Kidney glomerular epithelial cell (primary cell): ENCODE data around the gene ADAMTS3.

Experiments used
- DNase-seq: peaks from one replicate; lab custom pipeline; 2025; lab: John Stamatoyannopoulos, UW

Gene ADAMTS3

DNA sequence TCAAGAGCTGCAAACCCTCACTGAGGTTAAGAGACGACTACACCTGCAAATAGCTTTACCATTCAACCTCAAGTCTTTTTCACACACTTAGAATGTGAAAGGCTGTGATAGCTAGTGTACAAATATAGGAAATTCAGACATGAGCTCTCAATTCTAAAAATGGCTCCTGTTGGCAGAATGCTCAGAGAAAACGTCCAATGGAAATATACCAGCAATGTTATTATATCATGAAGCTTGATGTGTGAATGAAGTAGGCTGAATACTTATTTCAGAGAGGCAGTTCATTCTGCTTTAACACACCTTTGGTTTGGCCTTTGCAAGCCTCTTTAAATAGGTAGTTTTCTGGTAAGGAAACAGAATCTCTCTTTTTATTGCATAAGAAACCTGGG, 227.6 kb downstream of the ADAMTS3 start:
- no peak for DNase-seq

DNA sequence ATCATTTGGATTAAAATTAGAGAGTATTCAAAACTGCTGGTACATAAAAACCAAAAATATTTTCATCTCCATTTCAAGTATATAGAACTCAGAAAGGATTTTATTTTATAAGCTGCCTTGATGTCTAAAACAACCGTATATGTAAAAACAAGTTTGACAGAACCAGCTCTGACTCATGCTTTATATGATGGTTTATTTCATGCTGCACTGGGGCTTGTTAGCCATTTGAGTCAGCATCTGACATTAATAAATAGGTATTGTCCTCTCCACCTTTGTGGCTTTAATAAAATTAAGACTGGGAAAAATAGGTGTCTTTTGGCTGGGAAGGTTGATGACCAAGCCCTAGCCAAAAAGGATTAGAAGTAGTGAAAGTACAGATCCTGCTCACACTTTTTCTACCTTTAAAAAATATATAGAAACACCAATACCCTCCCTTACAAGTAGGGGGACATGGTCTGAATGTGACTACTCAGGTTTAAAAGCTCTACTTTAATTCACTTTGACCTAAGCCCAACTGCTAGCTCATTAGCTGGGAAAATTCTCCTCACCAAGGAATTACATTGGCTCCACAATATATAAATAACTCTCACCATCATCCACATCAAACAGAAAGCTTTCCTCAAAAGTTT, 228.1 kb downstream of the ADAMTS3 start:
- DNase-seq = no peak

DNA sequence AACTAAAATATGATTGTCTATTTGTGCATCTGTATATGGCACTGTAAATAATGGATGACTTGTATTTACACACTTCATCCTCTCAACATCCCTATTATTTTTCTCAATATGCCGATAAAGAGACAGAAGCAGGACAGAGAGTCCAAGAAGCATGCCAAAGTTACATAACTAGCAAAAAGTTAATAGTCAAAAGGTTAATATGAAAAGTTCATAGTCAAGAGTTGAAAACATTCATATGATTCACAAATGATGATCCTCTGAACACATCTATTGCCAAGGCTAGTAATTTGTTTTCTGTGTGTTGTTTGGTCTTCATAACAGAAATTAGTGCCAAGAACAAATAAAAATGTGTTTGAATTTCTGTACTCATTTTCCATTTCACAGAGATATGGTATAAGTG, 231.0 kb downstream of the ADAMTS3 start:
- no peak for DNase-seq

DNA sequence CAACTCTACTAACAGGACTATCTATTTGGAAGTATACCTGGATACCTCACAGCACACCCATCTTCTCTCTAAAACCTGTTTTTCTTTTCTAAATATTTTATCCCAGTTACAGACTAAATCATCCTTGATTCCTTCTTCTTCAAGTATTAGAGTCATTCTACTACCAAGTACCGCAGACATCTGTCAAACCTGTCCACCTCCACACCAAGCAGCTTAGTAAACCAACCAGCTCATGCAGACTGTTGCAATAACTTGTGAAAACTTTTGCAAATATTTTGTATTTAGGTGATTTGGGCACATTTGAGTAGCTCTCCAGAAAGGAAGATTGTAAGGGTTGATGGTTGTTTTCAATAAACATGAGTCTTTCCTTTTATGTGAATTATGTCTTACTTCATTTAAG, 238.6 kb downstream of the ADAMTS3 start:
- no peak for DNase-seq

DNA sequence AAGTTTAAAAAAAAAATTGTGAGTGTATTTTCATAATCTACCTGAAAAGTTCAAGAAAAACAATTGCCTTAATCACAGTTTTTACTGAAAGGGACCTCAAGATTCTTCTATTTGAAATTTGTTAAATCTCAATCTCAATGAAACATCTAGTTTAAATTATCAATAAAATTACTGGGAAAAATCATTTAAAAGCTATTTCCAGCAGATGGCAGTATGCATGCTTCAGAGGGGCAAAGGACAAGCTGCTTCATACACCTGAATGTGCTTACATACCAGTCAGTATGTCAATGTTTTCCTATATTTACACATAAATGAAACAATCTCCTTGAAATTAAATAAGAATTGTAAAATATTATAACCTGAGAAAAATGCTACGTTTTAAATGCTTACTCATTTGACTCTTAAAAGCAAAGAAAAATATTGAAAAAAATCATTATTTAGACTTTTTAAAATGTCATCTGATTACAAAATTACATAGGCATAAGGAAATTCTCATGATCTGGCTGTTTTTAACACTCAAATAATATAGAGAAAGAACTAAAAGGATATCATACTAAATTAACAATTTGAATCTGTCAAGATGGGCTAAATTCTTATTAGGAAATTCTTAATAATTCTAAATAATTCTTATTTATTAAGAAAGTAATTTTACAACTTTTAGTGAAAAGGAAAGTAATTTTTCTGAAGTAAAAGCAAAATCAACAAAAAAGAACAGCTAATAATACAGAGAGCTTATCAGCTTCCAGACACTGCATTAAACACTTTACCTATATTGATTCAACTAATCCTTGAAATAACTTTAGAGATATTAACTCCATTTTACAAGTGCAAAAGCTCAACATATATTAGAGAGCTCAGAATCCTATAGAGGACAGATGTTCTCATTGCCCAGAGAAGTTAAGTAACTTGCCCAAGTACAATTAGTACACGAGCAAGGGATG, 242.1 kb downstream of the ADAMTS3 start:
- DNase-seq = peak; percentile 12

DNA sequence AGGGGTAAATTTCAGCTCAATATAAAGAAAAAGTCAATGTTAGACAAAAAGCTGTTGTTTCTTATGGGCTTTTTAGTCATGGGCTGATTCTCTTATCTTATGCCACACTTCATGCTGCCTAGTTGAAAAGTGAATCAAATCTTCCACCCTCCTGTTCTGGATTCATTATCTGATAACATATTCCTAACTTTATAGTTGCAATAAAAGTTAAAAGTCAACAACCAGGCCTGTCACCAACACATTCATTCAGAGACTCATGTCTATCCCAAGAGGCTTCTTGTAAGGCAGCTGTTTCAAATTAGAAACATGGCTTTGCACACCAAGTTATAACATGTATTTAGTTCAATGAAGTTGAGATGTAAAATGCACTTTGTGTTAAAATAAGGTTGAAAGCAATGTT, 243.8 kb downstream of the ADAMTS3 start:
- DNase-seq = no peak

DNA sequence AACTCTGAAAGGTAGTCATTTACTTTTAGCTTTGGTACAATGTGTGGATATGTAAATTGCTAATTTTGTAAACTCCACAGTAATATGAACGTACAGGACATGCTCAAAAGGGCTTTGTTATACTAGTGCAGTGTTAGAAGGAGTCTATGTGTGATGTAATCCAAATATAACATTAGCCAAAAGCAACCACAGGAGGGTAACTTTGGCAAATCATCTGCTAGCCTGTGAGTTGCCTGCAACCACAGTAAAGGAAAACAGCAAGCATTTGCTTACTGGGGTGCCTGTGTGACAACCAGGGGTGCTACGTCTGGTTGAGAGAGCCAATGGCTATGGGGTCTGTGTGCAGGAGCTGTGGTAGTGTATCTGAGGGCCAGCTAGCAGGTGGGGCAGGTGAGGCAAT, 245.8 kb downstream of the ADAMTS3 start:
- DNase-seq = peak; percentile 38

DNA sequence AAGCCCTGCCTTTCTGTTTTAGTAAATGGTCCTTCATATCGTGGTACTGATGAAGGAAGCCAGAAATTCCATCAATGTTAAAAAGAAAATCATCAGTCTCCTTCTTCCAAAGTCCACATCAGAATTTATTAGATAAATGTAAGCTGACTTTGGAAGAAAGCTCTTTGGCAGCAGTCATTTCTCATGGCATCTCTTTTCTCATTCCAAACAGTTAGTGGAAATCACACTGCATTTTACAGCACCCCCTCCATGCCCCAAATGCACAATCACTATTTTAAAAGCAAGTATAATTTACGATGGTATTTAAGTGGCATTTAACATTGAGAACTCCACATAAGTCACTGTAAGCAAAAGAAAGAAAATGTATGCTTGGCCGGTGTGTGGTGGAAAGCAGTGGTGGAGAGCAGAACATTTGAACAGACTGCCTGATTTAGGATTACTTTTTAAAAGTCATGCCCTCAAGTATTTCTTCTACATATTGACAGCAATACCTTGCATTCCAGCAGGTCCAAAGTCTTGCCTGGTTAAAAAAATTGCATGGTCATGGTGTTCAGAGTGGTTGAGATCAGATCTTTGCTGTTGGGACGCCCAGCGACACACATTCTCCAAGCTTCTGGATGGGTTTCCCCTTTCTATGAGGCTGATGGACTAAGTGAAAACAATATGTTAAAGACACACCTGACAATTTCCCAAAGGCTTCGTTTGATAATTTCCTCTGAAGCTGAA, 248.6 kb downstream of the ADAMTS3 start:
- no peak for DNase-seq

DNA sequence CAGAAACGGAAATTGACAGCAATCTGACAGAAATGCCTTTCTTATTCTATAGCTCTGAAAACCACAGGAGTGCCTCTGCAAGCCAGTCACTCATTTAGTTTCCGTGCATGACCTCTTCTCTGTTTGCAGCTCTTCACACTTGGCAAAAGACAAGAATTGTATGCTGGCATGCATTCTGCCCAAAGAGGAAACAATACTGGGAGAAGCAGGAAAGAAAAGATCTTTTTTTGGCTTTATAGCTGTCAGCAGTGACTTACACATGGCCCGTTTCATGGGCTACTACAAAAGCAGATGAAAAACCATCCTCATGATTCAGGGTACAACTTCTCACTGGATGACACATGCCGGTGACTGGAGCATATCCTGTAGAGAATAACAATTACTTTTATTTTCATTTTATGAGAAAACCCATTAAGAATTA, 249.4 kb downstream of the ADAMTS3 start:
- peak; percentile 58 for DNase-seq

DNA sequence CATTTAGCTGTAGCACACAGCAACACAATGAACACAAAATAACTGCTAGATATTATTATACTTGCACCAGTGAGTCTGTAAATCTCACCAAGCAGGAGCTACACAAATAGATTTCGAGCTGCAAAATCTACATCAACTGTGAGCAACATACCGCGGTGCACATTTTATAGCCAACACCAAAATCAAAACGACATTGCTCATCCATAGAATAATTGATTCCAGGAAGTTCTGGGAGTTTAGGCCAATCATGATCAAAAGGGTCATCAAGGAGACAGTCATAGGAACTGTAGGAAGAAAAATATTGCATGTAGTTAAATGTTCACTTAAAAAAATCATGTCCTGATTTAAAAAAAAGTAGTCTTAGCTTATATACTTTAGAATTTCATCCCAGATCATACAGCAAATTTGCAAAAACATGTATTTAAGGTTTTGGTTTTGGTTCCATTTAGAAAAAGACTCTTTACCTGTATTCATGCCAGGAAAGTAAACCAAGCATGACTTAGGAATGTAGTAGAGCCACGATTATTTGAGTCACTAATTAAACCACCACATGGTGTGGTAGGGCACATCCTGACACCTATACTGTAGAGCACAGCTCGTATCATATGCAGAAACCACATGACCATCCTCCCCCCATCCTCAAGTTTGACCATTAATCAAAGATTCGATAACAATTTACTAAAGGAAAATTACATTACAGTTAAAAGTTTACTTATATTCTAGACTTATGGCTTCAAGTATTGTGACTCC, 250.4 kb downstream of the ADAMTS3 start:
- peak; percentile 54 for DNase-seq

DNA sequence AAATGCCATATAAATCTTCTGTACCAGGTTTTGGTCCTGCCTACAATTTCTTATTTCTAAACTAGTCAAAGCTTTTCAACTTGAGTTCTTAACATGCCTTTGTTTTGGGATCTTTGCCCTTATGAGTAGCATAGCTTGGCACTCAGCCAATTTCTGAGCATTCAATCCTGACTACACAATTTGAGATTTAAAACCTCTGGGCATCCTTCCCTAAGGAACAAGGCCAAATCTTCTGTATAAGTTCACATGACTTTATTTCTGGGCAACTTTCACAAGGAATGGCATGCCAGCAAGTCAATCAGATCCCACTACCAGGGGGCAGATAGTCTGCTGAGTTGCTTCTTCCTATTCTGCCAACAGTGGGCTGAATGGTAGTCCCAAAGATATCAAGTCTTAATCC, 254.2 kb downstream of the ADAMTS3 start:
- DNase-seq = peak; percentile 32

DNA sequence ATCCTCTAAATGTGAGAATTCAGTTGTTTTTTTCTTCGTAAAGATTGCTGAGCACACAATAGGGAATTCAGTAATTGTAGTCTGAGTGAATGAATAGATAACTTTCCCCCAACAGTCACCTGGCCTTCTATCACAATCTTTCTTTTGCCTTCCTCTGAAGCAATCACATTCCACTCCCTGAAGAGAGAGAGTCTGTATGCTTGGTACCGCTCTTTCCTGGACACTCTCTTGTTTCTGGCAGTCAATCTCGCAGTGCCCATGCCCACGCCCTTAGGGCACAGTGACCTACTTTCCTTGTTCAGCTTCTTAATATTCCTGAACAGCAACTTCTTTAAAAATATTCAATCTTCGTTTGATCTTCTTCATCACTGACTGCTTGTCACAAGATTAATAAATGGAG, 255.9 kb downstream of the ADAMTS3 start:
- DNase-seq = no peak

DNA sequence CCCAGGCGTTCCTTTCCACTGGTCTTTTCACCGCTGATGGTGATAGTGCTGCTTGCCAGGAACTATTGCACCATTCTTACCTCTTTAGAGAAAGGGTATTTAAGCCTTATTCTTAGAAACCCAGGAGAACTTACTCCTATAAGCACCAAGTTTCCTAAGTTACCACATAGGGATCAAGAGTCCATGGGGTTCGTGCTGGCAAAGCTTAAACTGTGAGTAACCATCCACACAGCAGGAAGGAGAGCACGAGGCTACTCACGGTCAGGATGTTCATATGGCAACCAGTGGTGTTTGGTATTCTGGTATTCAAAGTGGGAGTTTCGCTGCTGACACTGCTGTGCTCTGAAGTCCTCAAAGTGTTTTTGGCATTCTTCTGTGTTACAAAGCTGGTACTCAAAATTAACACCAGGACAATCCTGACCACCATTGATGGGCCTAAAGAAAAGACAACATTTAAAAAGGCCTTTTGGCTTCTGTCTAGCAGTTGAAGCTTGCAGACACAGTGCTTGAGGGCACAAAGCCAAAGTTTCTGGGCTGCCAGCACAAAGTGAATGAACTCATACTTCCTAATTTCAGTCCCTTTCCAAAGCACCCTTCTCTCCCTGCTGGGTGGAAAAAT, 256.9 kb downstream of the ADAMTS3 start:
- DNase-seq = peak; percentile 32

DNA sequence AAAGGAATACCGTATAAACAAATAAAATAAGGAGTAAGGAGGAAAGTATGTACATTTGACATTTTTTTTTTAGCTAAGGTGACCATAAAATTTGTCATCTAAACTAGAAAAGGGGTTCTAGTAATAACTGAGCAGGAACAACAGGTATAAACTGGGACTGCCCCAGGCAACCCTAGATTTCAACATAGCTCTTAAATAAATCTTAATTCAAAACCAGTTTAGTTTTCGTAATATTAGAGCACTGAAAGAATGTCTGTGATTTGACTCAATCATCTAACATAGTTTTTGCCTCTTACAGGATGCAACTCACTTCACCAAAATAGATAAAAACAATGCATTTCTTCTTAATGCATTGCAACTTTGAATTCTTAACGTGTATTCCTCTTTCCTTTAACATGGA, 257.7 kb downstream of the ADAMTS3 start:
- DNase-seq = no peak

DNA sequence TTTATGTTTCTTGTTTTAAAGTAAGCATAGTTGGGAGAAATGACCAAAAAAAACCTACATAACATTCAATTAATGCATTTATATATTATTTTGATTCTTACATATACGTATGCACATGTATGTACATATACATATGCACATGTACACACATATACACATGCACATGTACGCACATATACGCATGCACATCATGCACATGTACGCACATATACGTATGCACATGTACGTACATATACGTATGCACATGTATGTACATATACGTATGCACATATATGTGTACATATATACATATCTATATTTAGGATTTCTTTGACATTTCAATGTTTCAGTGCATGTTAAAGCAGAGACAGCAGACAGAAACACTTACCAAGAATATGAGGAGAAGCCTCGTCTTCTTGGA, 263.4 kb downstream of the ADAMTS3 start:
- no peak for DNase-seq

DNA sequence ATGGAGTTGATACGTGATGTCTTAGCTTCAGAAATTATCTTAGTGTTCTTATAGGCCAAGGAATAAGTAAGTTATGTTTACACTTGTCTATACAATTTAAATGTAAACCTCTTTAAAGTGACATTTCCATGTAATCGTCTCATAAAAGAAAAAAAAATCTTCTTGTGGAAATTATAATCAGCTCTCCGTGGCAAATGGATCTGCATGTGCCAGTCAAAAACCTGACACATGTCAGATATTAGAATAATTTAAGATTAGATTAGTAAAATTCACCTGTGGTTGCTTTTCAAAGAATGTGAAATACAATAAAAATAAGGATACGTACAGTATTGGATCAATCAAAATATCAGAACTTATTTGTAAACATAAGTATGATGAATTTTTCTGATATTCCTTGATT, 263.9 kb downstream of the ADAMTS3 start:
- DNase-seq = no peak

DNA sequence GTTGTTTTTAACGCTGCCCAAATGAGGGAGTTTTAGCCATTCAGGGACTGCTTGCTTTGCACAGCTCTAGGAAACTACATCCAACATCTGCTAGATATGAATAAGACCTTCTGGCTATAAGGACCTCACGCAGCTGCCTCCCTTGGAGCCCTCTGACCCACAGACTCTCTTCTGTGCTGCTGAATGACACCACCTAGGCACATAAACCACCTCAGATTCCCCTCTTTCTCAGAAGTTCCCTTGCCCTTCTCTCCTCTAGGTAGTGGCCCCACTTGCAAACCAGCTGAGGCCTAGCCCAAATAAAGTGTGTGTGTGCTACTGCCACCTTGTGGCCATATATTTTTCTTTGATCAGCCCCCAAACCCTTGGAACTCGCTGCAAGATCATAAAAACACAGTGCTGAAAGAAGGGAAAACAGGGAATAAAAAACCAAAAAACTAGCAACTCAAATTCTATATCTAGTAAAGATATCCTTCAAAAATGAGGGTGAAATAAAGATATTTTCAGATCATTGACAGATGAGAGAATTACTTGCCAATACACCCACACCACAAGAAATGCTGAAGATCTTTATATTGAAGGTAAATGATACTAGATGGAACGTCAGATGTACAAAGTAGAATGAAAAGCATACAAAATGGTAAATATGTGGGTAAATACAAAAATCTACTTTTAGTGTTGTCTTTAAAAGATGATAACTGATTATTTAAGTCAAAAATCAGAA, 265.9 kb downstream of the ADAMTS3 start:
- DNase-seq = peak; percentile 39

DNA sequence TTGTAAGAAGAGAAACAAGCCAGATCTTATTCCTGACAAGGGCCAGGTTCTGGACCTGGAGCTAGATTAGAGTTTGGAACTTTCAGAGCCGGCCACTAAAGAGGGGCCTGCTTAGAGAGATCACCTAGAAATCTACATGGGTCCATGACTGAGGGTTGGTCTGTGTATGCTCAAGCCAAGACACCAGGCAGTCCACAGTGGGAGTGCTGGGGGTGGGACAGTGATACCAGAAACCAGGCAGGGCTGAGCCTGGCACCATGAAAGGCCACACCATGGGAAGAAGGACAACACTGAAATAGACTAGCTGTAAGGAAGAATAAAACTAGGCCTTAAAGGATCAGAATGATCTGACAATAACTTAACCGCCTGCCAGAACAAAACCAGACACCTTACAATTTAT, 267.3 kb downstream of the ADAMTS3 start:
- DNase-seq = no peak

DNA sequence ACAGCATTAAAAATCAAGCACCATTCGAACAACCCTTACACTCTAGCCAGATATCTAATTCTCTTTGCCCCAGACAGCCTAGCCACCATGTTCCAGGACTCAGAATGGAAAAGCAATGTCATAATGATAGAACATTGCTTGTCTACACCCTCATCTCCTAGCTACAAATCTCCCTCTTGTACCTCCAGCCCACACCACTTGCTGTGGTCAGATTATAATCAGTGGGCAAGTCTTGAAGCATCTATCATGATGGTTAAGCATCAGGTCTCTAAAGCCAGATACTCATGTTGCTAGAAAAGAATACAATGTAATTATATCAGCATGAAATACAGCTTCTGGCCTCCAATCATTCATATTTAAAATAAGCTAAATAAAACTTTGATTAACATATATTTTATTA, 268.9 kb downstream of the ADAMTS3 start:
- no peak for DNase-seq

DNA sequence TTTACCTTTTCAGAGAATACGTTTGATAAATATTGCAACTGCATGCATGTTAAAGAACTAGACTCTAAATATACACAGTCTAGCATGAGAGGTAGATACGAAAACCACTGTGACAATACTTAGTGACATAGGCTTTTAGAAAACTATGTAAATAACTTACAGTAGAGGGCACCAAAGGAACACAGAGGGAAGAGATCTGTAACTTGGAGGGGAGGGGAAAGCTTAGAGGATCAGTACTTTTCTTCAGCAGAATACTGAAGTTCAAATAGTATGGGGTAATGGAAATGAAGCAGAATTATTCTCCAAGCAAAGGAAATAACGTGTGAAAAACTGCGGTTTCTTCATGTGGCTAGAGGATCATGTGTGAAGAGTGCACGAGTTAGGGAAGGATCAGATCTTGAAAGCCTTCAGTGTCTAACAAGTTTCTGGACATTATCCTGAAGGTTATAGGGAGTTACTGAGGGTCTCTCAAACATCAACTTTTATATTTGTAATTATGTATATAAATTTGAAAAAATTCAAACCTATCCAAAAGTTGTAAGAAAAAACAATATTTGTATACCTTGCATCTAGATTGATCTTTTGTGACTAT, 273.0 kb downstream of the ADAMTS3 start:
- peak; percentile 31 for DNase-seq

DNA sequence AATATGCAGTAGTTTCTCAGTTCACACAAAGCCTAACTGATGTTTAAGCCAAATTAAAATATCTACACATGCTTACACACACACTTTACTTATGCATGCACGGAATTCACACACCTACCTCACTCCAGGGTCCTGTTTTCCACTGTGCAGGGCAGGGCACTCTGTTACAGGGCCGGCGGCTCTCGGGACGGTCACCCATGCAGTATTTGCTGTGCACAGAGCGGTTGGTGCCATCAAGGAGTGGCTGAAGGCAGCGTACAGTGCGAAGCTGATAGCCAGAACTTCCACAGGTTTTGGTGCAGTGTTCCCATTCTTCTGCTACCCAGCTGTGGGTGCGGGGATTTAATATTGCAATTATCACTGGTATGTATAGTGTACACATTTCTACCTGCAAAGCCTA, 278.3 kb downstream of the ADAMTS3 start:
- DNase-seq = no peak
